ENCODE results near the gene CDHR3.

The CDHR3 gene

DNA sequence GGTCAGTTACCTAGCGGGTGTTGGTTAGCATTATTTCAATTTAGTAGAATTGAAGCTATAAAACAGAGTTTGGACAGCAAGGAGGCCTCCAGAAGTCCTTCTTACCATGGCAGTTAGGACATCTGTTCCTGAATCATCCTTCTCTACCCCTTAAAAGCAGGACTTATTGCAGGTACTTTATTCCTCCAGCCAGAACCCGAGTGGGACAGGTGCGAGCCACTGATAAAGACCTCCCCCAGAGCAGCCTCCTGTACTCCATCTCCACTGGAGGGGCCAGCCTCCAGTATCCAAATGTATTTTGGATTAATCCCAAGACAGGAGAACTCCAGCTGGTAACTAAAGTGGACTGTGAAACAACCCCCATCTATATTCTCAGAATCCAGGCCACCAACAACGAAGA lies 54.6 kb downstream of the CDHR3 start:
- TF ChIP-seq, protein P1, sequence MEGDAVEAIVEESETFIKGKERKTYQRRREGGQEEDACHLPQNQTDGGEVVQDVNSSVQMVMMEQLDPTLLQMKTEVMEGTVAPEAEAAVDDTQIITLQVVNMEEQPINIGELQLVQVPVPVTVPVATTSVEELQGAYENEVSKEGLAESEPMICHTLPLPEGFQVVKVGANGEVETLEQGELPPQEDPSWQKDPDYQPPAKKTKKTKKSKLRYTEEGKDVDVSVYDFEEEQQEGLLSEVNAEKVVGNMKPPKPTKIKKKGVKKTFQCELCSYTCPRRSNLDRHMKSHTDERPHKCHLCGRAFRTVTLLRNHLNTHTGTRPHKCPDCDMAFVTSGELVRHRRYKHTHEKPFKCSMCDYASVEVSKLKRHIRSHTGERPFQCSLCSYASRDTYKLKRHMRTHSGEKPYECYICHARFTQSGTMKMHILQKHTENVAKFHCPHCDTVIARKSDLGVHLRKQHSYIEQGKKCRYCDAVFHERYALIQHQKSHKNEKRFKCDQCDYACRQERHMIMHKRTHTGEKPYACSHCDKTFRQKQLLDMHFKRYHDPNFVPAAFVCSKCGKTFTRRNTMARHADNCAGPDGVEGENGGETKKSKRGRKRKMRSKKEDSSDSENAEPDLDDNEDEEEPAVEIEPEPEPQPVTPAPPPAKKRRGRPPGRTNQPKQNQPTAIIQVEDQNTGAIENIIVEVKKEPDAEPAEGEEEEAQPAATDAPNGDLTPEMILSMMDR (IDR thresholded peaks at IDR 0.05; ENCODE audit: low read depth, low read length, missing control alignments) = no peak
- DNase-seq (ENCODE audit: low read depth) = no peak
- in situ Hi-C loops (cut with HindIII; ENCODE audit: low sequenced_read_pairs) = loop anchor here (25.0 kb wide), 1 partner anchor 255 kb away; no protein-coding TSS in a partner anchor

DNA sequence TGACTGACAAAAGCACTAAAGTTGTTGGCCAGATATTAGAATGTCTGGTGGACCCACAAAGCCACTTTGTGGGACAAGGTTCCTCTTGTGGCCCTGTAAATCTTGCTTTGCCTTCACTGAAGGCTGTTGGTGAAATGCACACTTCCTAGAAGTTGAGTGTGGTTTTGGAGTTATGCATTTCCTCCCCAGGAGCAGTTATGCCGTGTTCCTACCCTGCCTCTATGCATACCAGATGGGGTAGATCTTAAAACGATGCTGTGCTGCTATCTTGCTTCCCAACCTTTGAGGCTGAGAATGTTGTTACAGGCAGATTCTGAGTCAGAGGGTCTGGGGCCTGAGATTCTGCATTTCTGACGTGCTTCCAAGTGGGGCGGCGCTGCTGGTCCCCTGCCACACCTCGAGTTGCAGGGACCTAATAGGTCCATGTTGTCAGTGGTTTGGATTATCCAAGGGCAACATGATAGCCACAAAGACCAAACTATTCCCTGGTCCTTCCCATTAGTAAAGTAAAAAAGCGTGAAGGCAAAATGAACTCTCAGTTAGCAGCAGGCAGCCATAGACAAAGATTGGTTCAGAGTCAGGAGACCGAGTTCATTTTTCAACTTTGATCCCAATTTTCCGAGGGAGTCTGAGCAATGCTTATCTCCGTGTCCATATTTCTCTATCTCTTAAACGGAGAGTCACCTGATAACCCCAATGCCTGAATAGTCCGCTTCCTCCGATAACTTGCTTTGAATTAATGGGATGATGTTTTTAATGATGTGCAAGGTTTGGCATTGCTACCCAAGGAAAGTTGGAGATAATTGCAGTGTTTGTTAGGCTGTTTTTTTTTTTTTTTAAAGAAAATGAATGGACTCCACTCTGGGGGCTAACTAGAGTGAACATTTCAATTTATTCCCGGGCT lies 55.8 kb downstream of the CDHR3 start:
- DNase-seq (ENCODE audit: low read depth) = no peak
- in situ Hi-C loops (cut with HindIII; ENCODE audit: low sequenced_read_pairs) = loop anchor here (25.0 kb wide), 1 partner anchor 257 kb away; no protein-coding TSS in a partner anchor
- H3K4me3 ChIP-seq (ENCODE audit: low read depth, low read length) = no peak overlapping the region
- TF ChIP-seq, protein P1 (IDR thresholded peaks at IDR 0.05; ENCODE audit: low read depth, low read length, missing control alignments) = no peak

More for the DNA sequence above, 54.6 kb downstream of the CDHR3 start:
- no peak overlapping the region for H3K4me3 ChIP-seq (ENCODE audit: low read depth, low read length)

DNA sequence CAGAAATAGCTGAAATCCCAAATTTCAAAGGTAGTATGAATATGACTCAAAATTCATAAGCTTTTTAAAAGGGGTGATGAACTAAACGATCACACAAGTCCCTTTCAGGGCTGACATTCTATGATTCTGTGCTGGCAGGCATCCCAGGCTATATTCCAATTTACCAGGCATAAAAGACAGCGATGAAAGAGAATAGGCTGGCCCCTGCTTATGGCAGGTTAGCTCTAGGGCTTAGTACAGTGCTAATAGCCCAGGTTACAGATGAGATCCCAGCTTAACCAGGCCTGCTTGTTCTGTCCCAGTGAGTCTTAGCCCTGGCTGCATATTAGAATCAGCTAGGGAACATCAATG lies 56.4 kb downstream of the CDHR3 start:
- in situ Hi-C loops (cut with HindIII; ENCODE audit: low sequenced_read_pairs) = loop anchor here (25.0 kb wide), 1 partner anchor 257 kb away; no protein-coding TSS in a partner anchor
- TF ChIP-seq, protein P1 (IDR thresholded peaks at IDR 0.05; ENCODE audit: low read depth, low read length, missing control alignments) = no peak
- DNase-seq (ENCODE audit: low read depth) = no peak
- H3K4me3 ChIP-seq (ENCODE audit: low read depth, low read length) = no peak overlapping the region

DNA sequence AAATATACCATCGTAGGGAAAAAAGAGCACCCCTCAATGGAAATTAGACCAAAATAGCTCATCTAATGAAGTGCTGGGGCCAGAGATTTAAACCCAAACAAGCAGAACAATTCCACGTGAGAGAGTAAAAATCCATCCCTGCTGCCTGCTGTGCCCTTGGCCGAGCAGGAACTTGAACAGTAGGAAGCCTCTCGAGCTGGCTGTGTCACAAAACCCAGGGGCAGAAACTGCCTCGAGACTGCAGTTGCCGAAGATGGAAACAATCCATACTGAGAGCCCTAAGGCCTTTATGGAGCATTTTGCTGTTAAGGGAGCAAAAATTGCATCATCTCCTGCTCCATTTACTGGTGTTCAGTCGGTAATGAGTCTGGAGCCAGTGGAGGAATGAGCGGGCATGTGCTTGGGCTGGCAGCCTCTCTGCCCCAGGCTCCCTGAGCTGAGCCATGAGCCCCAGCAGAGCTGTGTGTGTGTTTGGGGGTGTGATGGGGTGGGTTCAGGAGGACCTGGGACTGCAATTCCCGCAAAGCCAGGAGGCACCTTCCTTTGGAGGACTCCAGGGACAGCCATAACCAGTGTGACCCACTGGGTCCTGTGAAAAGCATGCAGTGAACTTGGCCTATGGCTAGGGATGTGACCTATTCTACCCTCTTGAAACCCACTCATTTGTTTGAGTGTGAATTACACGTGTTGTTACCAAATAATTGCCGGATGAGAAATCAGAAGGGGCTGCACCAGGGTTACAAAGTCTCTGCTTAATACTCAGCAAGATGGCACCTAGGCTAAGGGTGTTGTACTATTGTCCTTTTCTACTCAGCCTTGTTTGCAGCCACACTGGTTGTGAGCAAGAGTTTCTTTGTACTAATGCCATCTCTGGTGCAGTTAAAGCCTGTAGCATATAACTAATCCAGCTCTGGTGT lies 58.3 kb downstream of the CDHR3 start:
- H3K4me3 ChIP-seq (ENCODE audit: low read depth, low read length) = no peak overlapping the region
- TF ChIP-seq, protein P1 (IDR thresholded peaks at IDR 0.05; ENCODE audit: low read depth, low read length, missing control alignments) = no peak
- peak; percentile 73 for DNase-seq (ENCODE audit: low read depth)
- in situ Hi-C loops (cut with HindIII; ENCODE audit: low sequenced_read_pairs) = loop anchor here (25.0 kb wide), 1 partner anchor 259 kb away; no protein-coding TSS in a partner anchor

DNA sequence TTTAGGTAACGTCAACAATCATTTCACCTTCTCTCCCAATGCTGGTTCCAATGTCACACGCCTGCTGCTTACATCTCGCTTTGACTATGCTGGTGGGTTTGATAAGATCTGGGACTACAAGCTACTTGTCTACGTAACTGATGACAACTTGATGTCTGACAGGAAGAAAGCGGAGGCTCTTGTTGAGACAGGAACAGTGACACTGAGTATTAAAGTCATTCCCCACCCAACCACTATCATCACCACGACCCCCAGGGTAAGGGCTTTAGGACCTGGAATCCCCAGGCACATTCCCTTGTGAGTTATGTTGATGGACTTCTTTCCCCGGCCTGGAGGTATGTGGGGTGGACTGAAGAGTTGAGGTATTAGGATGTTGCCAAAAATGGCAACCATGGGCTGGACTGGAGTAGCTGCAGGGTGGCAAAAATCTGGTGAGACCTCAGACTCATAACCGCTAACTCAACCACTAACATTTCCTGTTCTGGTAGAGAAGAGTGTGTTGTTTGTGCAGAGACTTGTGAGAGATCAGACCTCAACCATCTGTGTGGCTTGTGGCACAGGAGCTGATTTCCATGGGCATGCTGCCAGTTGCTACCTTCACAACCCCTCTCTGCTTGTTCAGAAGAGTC lies 59.2 kb downstream of the CDHR3 start:
- TF ChIP-seq, protein P1 (IDR thresholded peaks at IDR 0.05; ENCODE audit: low read depth, low read length, missing control alignments) = no peak
- in situ Hi-C loops (cut with HindIII; ENCODE audit: low sequenced_read_pairs) = loop anchor here (25.0 kb wide), 1 partner anchor 260 kb away; no protein-coding TSS in a partner anchor
- no peak overlapping the region for H3K4me3 ChIP-seq (ENCODE audit: low read depth, low read length)
- peak; percentile 88 for DNase-seq (ENCODE audit: low read depth)

Measured in astrocyte of the cerebellum (primary cell).